Kidney (tissue), 14 donors: ENCODE results near the gene ALDH18A1. TPM values are rescaled to one million over a fixed set of nuclear protein-coding genes. Genes with fewer than 3 reads are reported as not detected.

ENCODE experiments used
- DNase-seq, 5 donors: peaks; one replicate each; pipeline ENCODE4 v3.0.0-alpha.2; 2013 to 2020
- FAIRE-seq: peaks from 2 replicates; lab custom pipeline; 2012; peaks lifted over from hg19 to GRCh38; lab: Jason Lieb, UNC
- H3K27ac ChIP-seq, 2 donors: one replicate each; pipeline ENCODE4 v1.7.0; 2013; ENCODE audit warnings: low read depth in 2 of 2, low read length in 2 of 2, inconsistent platforms in 1 of 2
- H3K27me3 ChIP-seq: one replicate; pipeline ENCODE4 v1.7.1; 2013; ENCODE audit warnings: low read length, inconsistent platforms; ENCODE audit not compliant: control insufficient read depth, insufficient read depth
- H3K36me3 ChIP-seq, 3 donors: one replicate each; pipeline versions ENCODE4 v1.7.0 to v1.7.1; 2013; ENCODE audit warnings: low read length in 3 of 3, control low read depth in 1 of 3, inconsistent platforms in 1 of 3; ENCODE audit not compliant: insufficient read depth in 3 of 3, control insufficient read depth in 2 of 3
- H3K4me1 ChIP-seq, 3 donors: one replicate each; pipeline versions ENCODE4 v1.7.0 to v1.7.1; 2013; ENCODE audit warnings: low read length in 3 of 3, inconsistent platforms in 1 of 3, low read depth in 1 of 3; ENCODE audit not compliant: control insufficient read depth in 2 of 3, insufficient read depth in 2 of 3
- H3K4me3 ChIP-seq, 3 donors: one replicate each; pipeline versions ENCODE4 v1.7.0 to v1.8.1; 2013; ENCODE audit warnings: low read length in 3 of 3, control low read depth in 1 of 3, inconsistent platforms in 1 of 3
- H3K9ac ChIP-seq, 3 donors: one replicate each; pipeline versions ENCODE4 v1.7.0 to v1.7.1; 2013; ENCODE audit warnings: low read length in 3 of 3, control low read depth in 1 of 3, inconsistent platforms in 1 of 3
- H3K9me3 ChIP-seq, 3 donors: one replicate each; pipeline versions ENCODE4 v1.7.0 to v1.7.1; 2013; ENCODE audit warnings: low read length in 3 of 3, control low read depth in 1 of 3, inconsistent platforms in 1 of 3; ENCODE audit not compliant: control insufficient read depth in 2 of 3, insufficient read depth in 1 of 3
- CTCF ChIP-seq: IDR thresholded peaks from 3 replicates; pipeline ENCODE4 v1.5.1; 2012; ENCODE audit warnings: mild to moderate bottlenecking, moderate library complexity, borderline replicate concordance; ENCODE audit not compliant: insufficient read depth; ENCODE audit errors: extremely low read depth
- intact Hi-C: fragments of 100-400 bp; cut with DNase I; formaldehyde crosslinking; loops from one replicate; pipeline ENCODE4 v1.11.1; 2022
- polyA plus RNA-seq: library from polyadenylated mRNA; stranded (reverse); fragments of 350-450 nt; fragmentation: Illumina TruSeq; extraction: RNeasy Lipid Tissue Mini Kit (QIAGEN cat#74804); gene quantifications from one replicate; pipeline ENCODE4 v1.2.3, GENCODE V29; 2014; ENCODE audit warnings: low read depth, low replicate concordance; ENCODE audit not compliant: insufficient read depth
- total RNA-seq: library from RNA; stranded (reverse); fragmentation: NEBNext Ultra II Directional; extraction: Animal tissue kit (Norgen Biotek cat#: 25700); gene quantifications from one replicate; pipeline ENCODE4 v1.2.1, GENCODE V29; 2021
- donor health status: control.
- donor health status: control.
- donor health status: control.
- donor health status: control.
- donor health status: control.
- donor health status: DM: yes; HTN: yes; CAD: no.
- donor health status: Normal renal cell carcinoma (clear cell type).

ALDH18A1 gene
- total and polyA plus RNA-seq, 2 donors from 2014 or later = 23.6 to 72.0 TPM

- Histone ChIP-seq H3K9me3 (no peaks in the 10 kb centered on the region), H3K9ac (no peak overlapping the region), H3K4me1 (peaks cover 0 to 11% (median 0%) of the 10 kb centered on the region in 3 donors), H3K27me3 (no peaks in the 10 kb centered on the region), H3K36me3 (peaks cover 5 to 15% (median 13%) of the 10 kb centered on the region in 3 donors), H3K4me3 (no peak overlapping the region), H3K27ac (no peak overlapping the region)
- DNase-seq (no peak), FAIRE-seq (no peak)
- TF ChIP-seq CTCF = no peak
- intact Hi-C loops = loop anchor here (10.0 kb wide), 1 partner anchor 154 kb away; no protein-coding TSS in a partner anchor
Observed at GRCh38 chr10:95691281-95691680, 34.8 kb upstream of the ALDH18A1 start.

GRCh38 chr10:95688648-95689047 lies 32.1 kb upstream of the ALDH18A1 start:
- DNase-seq (no peak), FAIRE-seq (no peak)
- no peak overlapping the region for H3K27ac ChIP-seq
- TF ChIP-seq CTCF = no peak
- peaks cover 8 to 36% (median 24%) of the 10 kb centered on the region in 3 donors for H3K36me3 ChIP-seq
- H3K9me3 ChIP-seq = no peaks in the 10 kb centered on the region
- intact Hi-C loops = no loop called here
- peaks cover 0 to 11% (median 0%) of the 10 kb centered on the region in 3 donors for H3K4me1 ChIP-seq
- H3K27me3 ChIP-seq = no peaks in the 10 kb centered on the region
- H3K9ac ChIP-seq = no peak overlapping the region
- no peak overlapping the region for H3K4me3 ChIP-seq

GRCh38 chr10:95683966-95684365 lies 27.5 kb upstream of the ALDH18A1 start:
- intact Hi-C loops = no loop called here
- Histone ChIP-seq H3K27me3 (no peaks in the 10 kb centered on the region), H3K4me3 (no peak overlapping the region), H3K9me3 (no peaks in the 10 kb centered on the region), H3K9ac (no peak overlapping the region), H3K36me3 (peaks cover 12 to 61% (median 35%) of the 10 kb centered on the region in 3 donors), H3K27ac (no peak overlapping the region), H3K4me1 (no peaks in the 10 kb centered on the region)
- TF ChIP-seq CTCF = no peak
- no peak for DNase-seq
- no peak for FAIRE-seq
